Transverse colon (tissue), 4 donors: Measurements from ENCODE around the gene DCTN2. TPM values are rescaled to one million over a fixed set of nuclear protein-coding genes. Genes with fewer than 3 reads are reported as not detected.

ENCODE experiments used
- DNase-seq: peaks from one replicate; pipeline ENCODE4 v3.0.0-alpha.2; 2019
- H3K27ac ChIP-seq, 4 donors: fragments of 200-600 bp; sonication (generic); 2 replicates each; pipeline ENCODE4 v1.5.1; 2016 to 2018; ENCODE audit warnings: inconsistent platforms in 4 of 4
- H3K27me3 ChIP-seq: fragments of 200-600 bp; sonication (generic); 2 replicates; pipeline ENCODE4 v1.5.1; 2017; ENCODE audit warnings: inconsistent platforms
- H3K36me3 ChIP-seq, 4 donors: fragments of 200-600 bp; sonication (generic); 2 replicates each; pipeline ENCODE4 v1.5.1; 2017 to 2019; ENCODE audit warnings: inconsistent platforms in 4 of 4
- H3K4me1 ChIP-seq, 4 donors: fragments of 200-600 bp; sonication (generic); 2 replicates each; pipeline ENCODE4 v1.5.1; 2017 to 2020; ENCODE audit warnings: inconsistent platforms in 4 of 4
- H3K4me3 ChIP-seq, 4 donors: fragments of 200-600 bp; sonication (generic); 1 replicate in 1 of 4; 2 replicates in 3 of 4; pipeline versions ENCODE4 v1.5.1 to v1.6.1; 2017 to 2019; ENCODE audit warnings: inconsistent platforms in 4 of 4
- H3K9me3 ChIP-seq, 2 donors: fragments of 200-600 bp; sonication (generic); 2 replicates each; pipeline ENCODE4 v1.5.1; 2017 to 2019; ENCODE audit warnings: inconsistent platforms in 2 of 2
- CTCF ChIP-seq, 5 experiments: fragments of 200-600 bp in 3 of 5; fragments of 450-650 bp in 2 of 5; sonication (generic) in 3 of 5; IDR thresholded peaks; 1 replicate in 2 of 5; 2 replicates in 3 of 5; pipeline ENCODE4 v1.5.1; 2016 to 2017; ENCODE audit warnings: antibody characterized with exemption in 5 of 5, inconsistent platforms in 3 of 5, mild to moderate bottlenecking in 2 of 5, moderate library complexity in 1 of 5
- EP300 ChIP-seq: sonication (generic); formaldehyde crosslinking; IDR thresholded peaks from one replicate; pipeline ENCODE4 v1.6.1; 2017; ENCODE audit warnings: antibody characterized with exemption, low read depth
- POLR2A ChIP-seq: fragments of 450-650 bp; IDR thresholded peaks from one replicate; pipeline ENCODE4 v1.6.1; 2016; ENCODE audit warnings: antibody characterized with exemption, mild to moderate bottlenecking, moderate library complexity
- POLR2AphosphoS5 ChIP-seq, 3 donors: sonication (generic); formaldehyde crosslinking; IDR thresholded peaks; one replicate each; pipeline ENCODE4 v1.6.1; 2016; ENCODE audit warnings: antibody characterized with exemption in 3 of 3
- WGBS, 2 donors: methylation state at CpG; one replicate each; pipeline ENCODE4 v1.1.5; 2018; ENCODE audit warnings: low coverage in 1 of 2; 5-methylcytosine and 5-hydroxymethylcytosine counted together
- in situ Hi-C, 4 donors: fragments of 200-750 bp; cut with MboI; loops; one replicate each; pipeline versions ENCODE4 v1.15.0 to v1.15.1; 2017; ENCODE audit warnings: low sequenced_read_pairs in 3 of 4, low pct_ligation_motif_present in 1 of 4, low pct_unique_long_range_greater_than_20kb in 1 of 4
- intact Hi-C: fragments of 100-400 bp; cut with DNase I; formaldehyde crosslinking; loops from one replicate; pipeline ENCODE4 v1.15.1; 2023; ENCODE audit warnings: low total_unique reads
- total RNA-seq, 4 donors: library from RNA; depleted of rRNA; stranded (reverse); fragments of >200 nt; gene quantifications; one replicate each; pipeline ENCODE4 v1.1.0, GENCODE V29; 2016

Gene DCTN2
- total RNA-seq, 4 donors from 2014 or later = 154 to 344 (median 175) TPM

- Histone ChIP-seq H3K4me3 (no peak overlapping the region), H3K27ac (no peak overlapping the region), H3K4me1 (no peaks in the 10 kb centered on the region), H3K9me3 (no peaks in the 10 kb centered on the region), H3K36me3 (no peaks in the 10 kb centered on the region), H3K27me3 (peaks cover 29% of the 10 kb centered on the region)
- 19 to 43% methylated on average over 6 to 13 of the region's 13 CpGs for WGBS, 2 donors
- in situ Hi-C loops (loop anchor here in 2 of 4 donors (5.0 kb wide), 2 partner anchors 39 to 44 kb away; no protein-coding TSS in a partner anchor), intact Hi-C loops (loop anchor here (1.0 kb wide), 1 partner anchor 38 kb away; no protein-coding TSS in a partner anchor)
- TF ChIP-seq POLR2AphosphoS5 (IDR thresholded peaks at IDR 0.05) = no peak
- peak; percentile 91 to 96 (median 93) for TF ChIP-seq CTCF (IDR thresholded peaks at IDR 0.05)
- TF ChIP-seq POLR2A = no peak
- DNase-seq = peak; percentile 63
Observed at GRCh38 chr12:57583008-57583831, 36.2 kb upstream of the DCTN2 start.

GRCh38 chr12:57582440-57582839 lies 35.4 kb upstream of the DCTN2 start:
- H3K4me3 ChIP-seq = no peak overlapping the region
- H3K9me3 ChIP-seq = no peaks in the 10 kb centered on the region
- in situ Hi-C loops (loop anchor here in 2 of 4 donors (5.0 kb wide), 2 partner anchors 40 to 45 kb away; no protein-coding TSS in a partner anchor), intact Hi-C loops (no loop called here)
- TF ChIP-seq EP300 (no peak), POLR2A (no peak), POLR2AphosphoS5 (IDR thresholded peaks at IDR 0.05) (no peak), CTCF (IDR thresholded peaks at IDR 0.05) (no peak)
- H3K4me1 ChIP-seq = no peaks in the 10 kb centered on the region
- H3K27ac ChIP-seq = no peak overlapping the region
- H3K36me3 ChIP-seq = no peaks in the 10 kb centered on the region
- no peak for DNase-seq
- H3K27me3 ChIP-seq = peaks cover 22% of the 10 kb centered on the region
- WGBS, 2 donors = 96 to 100% methylated on average over 1 of the region's 1 CpG

- TF ChIP-seq POLR2AphosphoS5 (IDR thresholded peaks at IDR 0.05) = no peak
- no peak for TF ChIP-seq CTCF (IDR thresholded peaks at IDR 0.05)
- TF ChIP-seq POLR2A = no peak
- TF ChIP-seq EP300 = no peak
- Histone ChIP-seq H3K9me3 (no peaks in the 10 kb centered on the region), H3K4me1 (no peaks in the 10 kb centered on the region), H3K27ac (no peak overlapping the region), H3K36me3 (no peaks in the 10 kb centered on the region), H3K27me3 (peaks cover 22% of the 10 kb centered on the region), H3K4me3 (no peak overlapping the region)
- in situ Hi-C loops = loop anchor here in 2 of 4 donors (5.0 kb wide), 2 partner anchors 40 to 45 kb away; no protein-coding TSS in a partner anchor
- DNase-seq = no peak
- intact Hi-C loops = loop anchor here (2.0 kb wide), 1 partner anchor 45 kb away; no protein-coding TSS in a partner anchor
- 93% methylated on average over 1 of the region's 1 CpG; no CpG with 5 or more reads in 1 of the 2 donors for WGBS, 2 donors
Observed at GRCh38 chr12:57581802-57582201, 34.8 kb upstream of the DCTN2 start.

- no peak for DNase-seq
- no peaks in the 10 kb centered on the region for H3K36me3 ChIP-seq
- in situ Hi-C loops (loop anchor here in 2 of 4 donors (5.0 kb wide), 2 partner anchors 42 to 47 kb away; no protein-coding TSS in a partner anchor), intact Hi-C loops (loop anchor here (2.0 kb wide), 1 partner anchor 46 kb away; no protein-coding TSS in a partner anchor)
- no peaks in the 10 kb centered on the region for H3K4me1 ChIP-seq
- H3K4me3 ChIP-seq = no peak overlapping the region
- peak overlapping the region in 1 of 4 donors; percentile 25 for H3K27ac ChIP-seq
- no peak for TF ChIP-seq POLR2AphosphoS5 (IDR thresholded peaks at IDR 0.05)
- no peak for TF ChIP-seq POLR2A
- no peak for TF ChIP-seq CTCF (IDR thresholded peaks at IDR 0.05)
- no peak for TF ChIP-seq EP300
- WGBS, 2 donors = 80 to 88% methylated on average over 2 to 4 of the region's 4 CpGs
- no peaks in the 10 kb centered on the region for H3K9me3 ChIP-seq
- peaks cover 14% of the 10 kb centered on the region for H3K27me3 ChIP-seq
Observed at GRCh38 chr12:57580466-57580795, 33.4 kb upstream of the DCTN2 start.
